Astrocyte (in vitro differentiated cells and primary cell): ENCODE results near the gene MDK.

Source experiments
- CTCF ChIP-seq: IDR thresholded peaks from 2 replicates; pipeline ENCODE4 v1.5.1; 2011; ENCODE audit warnings: low read depth, mild to moderate bottlenecking, inconsistent platforms, low read length, moderate library complexity; ENCODE audit not compliant: insufficient read depth
- EZH2 ChIP-seq: IDR thresholded peaks from 2 replicates; pipeline ENCODE4 v1.6.1; 2012; ENCODE audit warnings: mild to moderate bottlenecking, low read length, inconsistent platforms; ENCODE audit not compliant: insufficient read depth

DNA sequence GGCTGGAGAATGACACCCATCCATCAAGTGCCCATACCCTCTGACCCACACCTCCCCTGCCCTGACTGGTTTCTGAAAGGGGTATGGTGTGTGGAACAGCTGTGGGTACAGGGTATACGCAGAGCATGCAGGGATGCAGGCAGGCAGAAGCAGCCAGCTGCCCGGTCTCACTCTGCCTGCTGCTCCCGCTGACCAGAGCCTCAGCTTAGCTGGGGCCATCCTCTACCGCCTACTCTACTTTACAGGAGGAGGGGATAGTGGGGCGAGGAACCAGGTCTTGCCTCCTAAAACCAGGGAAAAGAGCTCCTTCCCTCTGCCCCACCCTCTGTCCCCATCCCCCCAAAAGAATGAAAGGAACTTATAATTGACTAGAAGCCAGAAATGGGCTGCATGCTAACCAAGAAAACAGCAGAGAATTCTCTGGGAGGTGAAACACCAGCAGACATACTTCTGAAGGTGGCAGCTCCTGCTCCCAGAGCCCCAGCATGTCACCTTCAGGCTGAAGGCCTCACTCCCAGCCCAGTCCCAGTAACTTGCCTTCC lies 23.1 kb downstream of the MDK start:
- TF ChIP-seq CTCF (no peak), EZH2 (no peak)
